TTC549 (cell line): ENCODE results near the gene RPLP2.

Experiments
- FAIRE-seq: peaks from 2 replicates; lab custom pipeline; 2012; peaks lifted over from hg19 to GRCh38; lab: Jason Lieb, UNC

The RPLP2 gene

DNA sequence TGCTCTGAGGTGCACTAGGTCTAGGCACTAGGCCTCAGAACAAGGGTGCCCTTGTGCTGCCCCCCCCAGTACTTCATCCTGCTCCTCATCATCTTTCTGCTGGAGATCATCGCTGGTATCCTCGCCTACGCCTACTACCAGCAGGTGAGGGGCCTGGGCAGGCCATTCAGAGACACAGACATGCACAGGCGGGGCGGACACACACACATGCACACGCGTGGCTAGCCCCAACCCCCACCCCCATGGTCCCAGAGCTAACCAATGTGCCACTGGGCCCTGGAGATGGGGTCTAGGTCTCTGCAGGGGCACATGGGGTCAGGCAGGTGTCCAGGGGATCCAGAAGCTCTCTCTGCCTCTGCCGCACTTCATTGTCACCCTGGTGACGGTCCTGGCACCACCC, 26.9 kb downstream of the RPLP2 start:
- no peak for FAIRE-seq

GRCh38 chr11:837189-837989, 27.6 kb downstream of the RPLP2 start:
- FAIRE-seq: no peak

- FAIRE-seq: no peak
Measured at GRCh38 chr11:837990-838307, 28.2 kb downstream of the RPLP2 start.

DNA sequence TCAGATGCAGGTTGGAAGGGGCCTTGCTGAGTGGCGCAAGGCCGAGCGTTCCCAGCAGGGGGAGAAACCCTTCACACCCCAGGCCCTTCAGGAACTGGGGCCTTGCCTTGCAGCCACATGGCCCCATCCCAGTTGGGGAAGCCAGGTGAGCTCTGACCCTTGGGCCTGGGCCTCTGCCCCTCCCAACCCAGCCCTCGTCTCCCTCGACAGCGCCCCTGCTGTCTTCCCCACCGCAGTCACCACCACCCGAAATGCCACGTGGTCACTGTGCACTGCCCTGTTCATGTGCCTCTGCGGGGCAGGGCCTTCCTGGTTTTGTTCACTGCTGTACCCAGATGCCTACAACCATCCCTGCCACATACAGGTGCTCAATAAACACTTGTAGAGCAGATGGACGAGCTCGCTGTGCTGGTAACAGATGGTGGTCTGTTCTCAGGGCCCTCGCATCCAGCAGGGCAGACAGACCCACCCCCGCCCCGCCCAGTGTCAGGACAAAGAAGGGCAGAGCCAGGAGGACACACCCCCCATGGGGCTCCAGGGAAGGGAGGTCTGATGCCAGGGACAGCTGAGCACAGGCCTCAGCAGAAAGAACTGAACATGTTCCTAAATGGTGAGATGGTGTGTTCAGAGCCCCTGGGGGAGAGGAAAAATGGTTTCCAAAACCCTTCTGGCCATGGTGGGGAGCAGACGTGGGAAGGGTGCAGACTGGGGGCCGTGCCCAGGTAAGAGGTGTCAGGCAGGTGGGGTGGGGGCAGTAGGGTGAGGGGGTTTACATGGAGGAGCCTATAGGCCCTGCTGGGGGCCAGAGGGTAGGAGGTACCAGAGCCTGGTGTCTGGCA, 28.9 kb downstream of the RPLP2 start:
- FAIRE-seq: no peak

DNA sequence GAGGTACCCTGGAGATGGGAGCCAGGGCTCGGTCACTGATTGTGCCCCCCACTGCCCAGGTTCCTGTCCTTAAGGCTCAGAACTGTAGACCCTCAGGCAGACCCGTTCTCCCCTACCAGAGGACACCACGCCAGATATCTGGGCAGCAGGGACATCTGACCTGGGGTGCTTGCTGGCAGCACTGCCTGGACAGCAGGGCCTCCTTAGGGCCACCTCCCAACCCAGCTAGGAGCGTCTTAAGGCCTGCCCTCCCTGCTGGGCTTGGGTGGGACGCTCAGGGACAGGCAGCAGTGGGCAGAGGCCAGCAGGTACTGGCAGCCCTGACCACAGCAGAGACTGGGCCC, 29.5 kb downstream of the RPLP2 start:
- FAIRE-seq: no peak

GRCh38 chr11:839875-840617, 30.3 kb downstream of the RPLP2 start:
- FAIRE-seq: no peak

GRCh38 chr11:841981-842369, 32.2 kb downstream of the RPLP2 start:
- FAIRE-seq: no peak

DNA sequence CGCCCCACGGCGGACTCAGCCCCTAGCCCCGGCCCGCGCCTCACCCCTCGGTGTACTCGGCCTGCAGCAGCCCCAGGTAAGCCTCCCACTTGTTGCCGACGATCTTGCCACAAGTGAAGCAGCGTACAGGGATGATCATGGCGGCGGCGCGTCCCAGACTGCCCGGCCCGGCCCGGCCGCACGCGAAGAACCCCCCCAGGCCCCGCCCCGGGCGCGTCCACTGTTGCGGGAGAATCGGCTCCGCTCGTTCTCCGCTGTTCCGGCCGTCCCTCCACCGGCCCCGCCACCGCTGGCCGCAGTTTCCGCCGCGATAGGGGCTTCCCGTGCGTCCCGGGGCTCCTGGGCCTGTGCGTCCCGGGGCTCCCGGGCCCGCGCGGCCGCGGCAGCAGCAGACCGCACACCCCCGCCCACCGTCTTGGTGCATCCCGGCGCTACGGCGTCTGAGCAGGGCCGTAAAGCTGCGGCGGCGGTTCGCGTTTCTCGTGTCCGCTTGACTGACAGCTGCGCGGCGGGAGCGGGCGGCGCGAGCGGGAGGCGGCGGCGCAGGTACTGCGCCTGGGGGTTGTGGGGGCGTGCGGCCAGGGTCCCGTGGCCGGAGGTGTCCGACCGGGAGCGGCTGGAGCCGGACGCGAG, 32.7 kb downstream of the RPLP2 start, which contains the start of the genes POLR2L and TSPAN4:
Gene POLR2L (minus strand): TSS at position 160 of the 633 bp plus-strand sequence. CDS start 21 bp downstream, at position 139.
Gene TSPAN4 (plus strand): TSS at position 483 of the 633 bp plus-strand sequence. CDS start 7,453 bp downstream, outside the sequence.
- FAIRE-seq: no peak

DNA sequence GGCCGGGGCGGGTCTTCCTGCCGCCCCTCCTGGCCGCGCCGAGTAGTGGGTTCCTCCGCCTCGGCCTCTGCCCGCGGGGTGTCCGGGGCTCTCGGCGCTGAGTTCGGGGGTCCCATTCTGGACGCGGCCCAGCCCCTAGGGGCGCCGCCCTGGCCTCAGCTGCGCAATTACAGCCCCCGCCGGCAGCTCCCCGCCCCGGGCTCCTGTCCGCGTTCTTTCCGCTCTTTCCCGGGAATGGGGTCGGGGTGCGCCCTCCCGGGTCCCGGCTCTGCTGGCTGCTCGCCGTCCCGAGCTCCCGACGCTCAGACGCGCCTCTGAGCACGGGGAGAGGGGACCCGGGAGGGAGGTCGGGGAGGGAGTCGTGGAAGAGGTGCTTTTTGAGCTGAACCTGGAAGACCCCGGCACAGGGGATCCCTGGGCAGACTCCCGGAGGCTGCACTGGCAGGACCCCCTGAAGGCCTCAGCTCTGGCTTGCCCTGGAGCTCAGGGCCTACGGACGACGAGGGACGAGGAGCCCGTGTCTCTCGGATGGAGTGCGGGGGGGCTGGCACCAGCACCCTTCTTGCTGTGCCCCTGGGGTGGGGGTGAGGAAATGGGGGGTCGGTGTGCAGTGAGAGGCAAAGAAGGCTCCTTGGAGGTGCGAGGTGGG, 33.4 kb downstream of the RPLP2 start:
- FAIRE-seq: no peak

DNA sequence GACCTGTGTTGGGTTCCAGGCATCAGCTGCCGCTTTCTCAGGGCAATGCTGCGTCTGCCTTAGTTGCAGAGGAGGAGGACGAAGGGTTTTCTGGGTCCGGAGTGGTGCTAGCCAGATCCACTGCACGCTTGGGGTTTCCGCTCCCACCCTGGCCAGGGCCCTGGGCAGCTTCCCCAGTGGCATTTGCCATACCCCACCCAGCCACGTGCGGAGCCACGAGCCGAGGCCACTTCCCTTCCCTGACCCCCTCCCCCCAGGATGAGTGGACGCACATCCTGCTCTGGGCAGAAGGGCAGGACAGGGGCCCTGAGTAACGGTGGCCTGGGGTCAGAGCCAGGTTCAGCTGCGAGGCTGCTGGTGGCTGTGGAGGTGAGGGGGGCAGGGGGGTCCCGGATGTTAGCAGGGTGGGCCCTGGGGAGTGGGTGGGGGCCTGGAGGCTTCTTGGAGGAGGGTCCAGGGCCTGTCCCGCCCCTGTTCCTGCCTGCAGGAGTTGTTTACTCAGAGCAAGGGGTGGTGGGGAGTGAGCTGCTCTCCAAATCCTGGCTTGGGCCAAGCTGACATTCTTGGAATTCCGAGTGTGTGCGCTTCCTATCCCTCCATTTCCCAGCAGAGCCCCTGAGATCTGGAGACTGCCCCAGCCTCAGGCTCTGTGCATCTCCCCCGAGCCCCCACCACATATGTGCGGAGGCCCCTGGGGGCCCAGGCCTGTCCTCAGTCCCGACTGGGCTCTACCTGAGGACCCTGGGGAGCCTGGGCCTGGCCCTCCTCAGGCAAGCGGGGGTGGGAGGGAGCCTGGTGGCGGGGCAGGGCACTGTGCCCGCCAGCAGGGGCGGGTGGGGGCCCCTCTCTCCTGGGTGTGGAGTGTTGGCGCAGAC, 34.3 kb downstream of the RPLP2 start:
- no peak for FAIRE-seq

DNA sequence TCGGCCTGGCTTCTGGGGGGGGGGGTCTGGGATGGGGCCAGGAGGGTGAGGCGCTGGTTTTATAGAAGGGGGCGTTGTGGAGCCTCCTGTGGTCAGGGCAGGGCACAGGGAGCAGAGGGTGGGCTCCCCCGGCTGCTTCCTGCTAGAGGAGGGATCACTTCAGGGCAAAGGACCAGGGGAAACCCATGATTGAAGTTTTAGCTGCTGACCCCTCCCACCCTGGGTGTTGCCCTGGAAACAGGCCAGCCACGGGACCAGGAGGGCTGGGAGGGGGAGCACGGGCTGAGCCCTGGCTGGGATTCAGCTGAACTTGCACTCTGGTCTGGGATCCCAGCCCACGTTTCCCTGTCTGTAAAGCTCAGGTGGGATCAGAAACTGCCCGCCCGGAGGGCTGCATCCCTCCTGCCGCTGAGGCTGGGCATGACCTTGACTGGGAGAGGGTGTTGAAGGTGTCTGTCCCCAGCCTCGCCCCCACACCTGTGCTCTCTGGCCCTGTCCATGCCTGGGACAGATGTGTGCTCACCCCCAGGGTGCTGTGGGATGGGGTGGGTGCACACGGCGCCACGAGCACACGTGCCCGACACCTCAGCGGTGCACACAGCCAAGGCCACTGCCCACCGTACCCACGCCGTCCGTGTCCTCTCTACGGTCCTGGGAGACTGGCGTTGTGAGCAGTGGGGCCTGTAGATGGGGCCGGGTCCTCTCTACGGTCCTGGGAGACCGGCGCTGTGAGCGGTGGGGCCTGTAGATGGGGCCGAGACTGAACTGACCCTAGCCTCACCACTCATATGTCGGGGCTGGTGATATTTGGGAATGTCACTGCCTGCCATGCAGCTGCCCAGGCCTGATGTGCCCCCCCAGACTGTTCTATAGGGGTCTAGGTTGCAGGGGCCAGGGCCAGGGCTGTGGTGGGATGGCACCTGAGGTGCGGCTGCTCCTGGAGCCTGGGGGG, 35.2 kb downstream of the RPLP2 start:
- FAIRE-seq: no peak

- FAIRE-seq: no peak
Measured at GRCh38 chr11:845872-846495, 36.2 kb downstream of the RPLP2 start.

GRCh38 chr11:846496-847098, 36.8 kb downstream of the RPLP2 start:
- no peak for FAIRE-seq

GRCh38 chr11:847876-848275, 38.1 kb downstream of the RPLP2 start:
- no peak for FAIRE-seq

GRCh38 chr11:848380-848931, 38.7 kb downstream of the RPLP2 start:
- FAIRE-seq: no peak

DNA sequence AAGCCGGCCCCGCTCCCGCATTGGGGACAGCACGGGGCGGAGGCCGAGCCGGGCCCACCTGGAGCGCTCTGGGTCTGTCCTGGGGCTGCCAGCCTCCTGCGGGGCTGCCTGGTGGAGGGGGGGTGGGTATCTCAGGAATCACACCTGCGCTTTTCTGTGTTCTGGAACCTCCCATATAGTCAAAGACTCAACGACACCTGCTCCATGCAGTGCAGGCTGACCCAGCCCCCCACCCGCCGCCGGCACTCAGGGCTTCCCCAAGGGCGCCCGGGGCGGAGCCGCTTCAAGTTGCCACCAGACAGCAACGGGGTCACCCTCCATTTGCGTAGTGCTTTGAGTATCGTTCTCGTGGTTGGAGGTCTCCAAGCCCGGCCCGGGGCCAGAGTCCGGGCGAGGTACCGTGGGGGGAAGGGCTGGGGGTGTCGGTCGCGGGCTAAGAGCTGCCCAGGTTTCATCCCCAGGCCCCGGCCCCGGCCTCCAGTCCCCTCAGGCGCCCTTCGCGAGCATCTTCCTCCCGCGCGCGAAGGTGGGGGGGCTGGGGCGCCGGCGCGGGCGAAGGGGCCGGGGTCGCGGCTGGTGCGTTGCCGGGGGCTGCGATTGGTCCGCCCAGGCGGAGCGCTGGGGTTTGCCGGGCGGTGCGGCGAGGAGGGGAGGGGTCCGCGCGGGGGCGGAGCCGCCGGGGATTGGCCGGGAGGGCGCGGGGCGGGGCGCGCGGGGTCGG, 39.5 kb downstream of the RPLP2 start:
- FAIRE-seq: no peak

GRCh38 chr11:849951-850774, 40.4 kb downstream of the RPLP2 start:
- FAIRE-seq: no peak
